K562 (cell line): ENCODE results near the gene NXPH4. TPM values are rescaled to one million over a fixed set of nuclear protein-coding genes. Genes with fewer than 3 reads are reported as not detected.
A peak's percentile ranks its signal among the peaks of the same experiment; 100 is the strongest.

ENCODE experiments used
- BACH1 ChIP-seq: fragments of 200-800 bp; sonication (Bioruptor generic); IDR thresholded peaks from 2 replicates; pipeline ENCODE4 v1.6.1; 2016; ENCODE audit warnings: missing genetic modification characterization, missing compliant biosample characterization
- CLOCK ChIP-seq: fragments of 250-450 bp; sonication (Bioruptor Pico); IDR thresholded peaks from 2 replicates; pipeline ENCODE4 v1.4.0; 2020; ENCODE audit warnings: mild to moderate bottlenecking, moderate library complexity, borderline replicate concordance
- CTBP1 ChIP-seq: fragments of 450-650 bp; IDR thresholded peaks from 2 replicates; pipeline ENCODE4 v1.6.1; 2016; ENCODE audit warnings: borderline replicate concordance
- CTCF ChIP-seq, 3 experiments: IDR thresholded peaks in 2 of 3; conservative IDR thresholded peaks in 1 of 3; 2 replicates each; pipeline ENCODE4 v1.5.1; 2011 to 2012; ENCODE audit warnings: low read length in 3 of 3, mild to moderate bottlenecking in 3 of 3, control low read depth in 2 of 3, improper control_type of control experiment in 1 of 3, inconsistent platforms in 1 of 3, low read depth in 1 of 3, mixed read lengths in 1 of 3, moderate library complexity in 1 of 3; ENCODE audit not compliant: insufficient read depth in 2 of 3
- GABPB1 ChIP-seq: sonication (generic); formaldehyde crosslinking; IDR thresholded peaks from 2 replicates; pipeline ENCODE4 v1.8.0; 2022; ENCODE audit warnings: mild to moderate bottlenecking, missing genetic modification reagents
- KLF13 ChIP-seq: fragments of 450-650 bp; IDR thresholded peaks from 2 replicates; pipeline ENCODE4 v1.6.1; 2016; ENCODE audit warnings: missing genetic modification characterization, low read depth, mild to moderate bottlenecking, missing compliant biosample characterization, moderate library complexity, borderline replicate concordance
- LEF1 ChIP-seq: fragments of 450-650 bp; IDR thresholded peaks from 2 replicates; pipeline ENCODE4 v1.6.1; 2016; ENCODE audit warnings: mild to moderate bottlenecking
- MTA1 ChIP-seq: fragments of 450-650 bp; IDR thresholded peaks from 2 replicates; pipeline ENCODE4 v1.6.1; 2017; ENCODE audit warnings: borderline replicate concordance
- NCOA6 ChIP-seq: fragments of 450-650 bp; IDR thresholded peaks from 2 replicates; pipeline ENCODE4 v1.6.1; 2017; ENCODE audit warnings: mild to moderate bottlenecking
- NONO ChIP-seq, 2 experiments: fragments of 200-400 bp in 1 of 2; fragments of 450-650 bp in 1 of 2; formaldehyde crosslinking in 1 of 2; IDR thresholded peaks; 2 replicates each; pipeline ENCODE4 v1.6.1; 2017; ENCODE audit warnings: low read depth in 2 of 2, mild to moderate bottlenecking in 2 of 2, moderate library complexity in 2 of 2, low read length in 1 of 2
- PHF8 ChIP-seq: fragments of 200-600 bp; sonication (generic); IDR thresholded peaks from 2 replicates; pipeline ENCODE4 v1.6.1; 2012; ENCODE audit warnings: mixed run types, mild to moderate bottlenecking, inconsistent platforms, low read length, moderate library complexity, borderline replicate concordance
- RBM14 ChIP-seq: fragments of 200-400 bp; formaldehyde crosslinking; IDR thresholded peaks from 2 replicates; pipeline ENCODE4 v1.6.1; 2018; ENCODE audit warnings: low read depth, mild to moderate bottlenecking, low read length, moderate library complexity, borderline replicate concordance; ENCODE audit not compliant: insufficient read depth
- SMC3 ChIP-seq: conservative IDR thresholded peaks from 2 replicates; pipeline ENCODE4 v1.6.1; 2011; ENCODE audit warnings: low read depth, low read length, improper control_type of control experiment; ENCODE audit not compliant: insufficient read depth
- SPI1 ChIP-seq: IDR thresholded peaks from 2 replicates; pipeline ENCODE4 v1.6.1; 2011; ENCODE audit warnings: low read depth, low read length, control low read depth, borderline replicate concordance
- STAG1 ChIP-seq: sonication (generic); formaldehyde crosslinking; IDR thresholded peaks from 2 replicates; pipeline ENCODE4 v1.5.0; 2020; ENCODE audit warnings: missing genetic modification reagents, borderline replicate concordance
- TAF15 ChIP-seq: fragments of 200-400 bp; formaldehyde crosslinking; IDR thresholded peaks from 2 replicates; pipeline ENCODE4 v1.6.1; 2017; ENCODE audit warnings: mild to moderate bottlenecking, low read depth, low read length, moderate library complexity
- TARDBP ChIP-seq: fragments of 450-650 bp; IDR thresholded peaks from 2 replicates; pipeline ENCODE4 v1.6.1; 2016
- TSHZ1 ChIP-seq: fragments of 250-450 bp; sonication (Bioruptor Pico); IDR thresholded peaks from 2 replicates; pipeline ENCODE4 v1.4.0; 2020; ENCODE audit warnings: mild to moderate bottlenecking, moderate library complexity
- ZBTB8A ChIP-seq: fragments of 450-650 bp; IDR thresholded peaks from 2 replicates; pipeline ENCODE4 v1.6.1; 2018; ENCODE audit warnings: mild to moderate bottlenecking, moderate library complexity; ENCODE audit not compliant: partially characterized antibody
- ZNF696 ChIP-seq: fragments of 250-450 bp; sonication (Bioruptor Pico); conservative IDR thresholded peaks from 2 replicates; pipeline ENCODE4 v1.4.0; 2020; ENCODE audit warnings: mild to moderate bottlenecking, moderate library complexity
- ZNF764 ChIP-seq: fragments of 250-450 bp; sonication (Bioruptor Pico); IDR thresholded peaks from 2 replicates; pipeline ENCODE4 v1.4.0; 2020; ENCODE audit warnings: low read depth, mild to moderate bottlenecking, moderate library complexity
- polyA plus RNA-seq, 8 experiments: library from polyadenylated mRNA; depleted of rRNA in 4 of 8; stranded (reverse) in 5 of 8; unstranded in 3 of 8; fragments of >200 nt; fragmentation: Nextera tagmentation in 2 of 8; fragmentation: Illumina TruSeq in 1 of 8; extraction: Ambion mirVana in 2 of 8; extraction: Trizol in 1 of 8; gene quantifications; 2 replicates each; pipeline versions ENCODE4 v1.2.1 to v1.2.3, GENCODE V29; 2011 to 2014; ENCODE audit warnings: inconsistent platforms in 1 of 8, missing spikeins in 1 of 8
- total RNA-seq, 7 experiments: library from RNA; depleted of rRNA in 6 of 7; stranded (reverse); fragments of >200 nt in 6 of 7; fragmentation: Illumina TruSeq in 2 of 7; extraction: Trizol in 2 of 7; gene quantifications; 2 replicates each; pipeline versions ENCODE4 v1.2.1 to v1.2.3, GENCODE V29; 2011 to 2021; ENCODE audit warnings: low replicate concordance in 1 of 7

Gene NXPH4
- total and polyA plus RNA-seq, 9 of the 15 experiments (the other 6 are each of a cell fraction or from before 2014, with no cell fraction given): 0.49 to 2.7 (median 1.1) TPM; not detected in 4

- TF ChIP-seq RBM14: no peak
- TF ChIP-seq KLF13 (tag): no peak
- TF ChIP-seq ZBTB8A: no peak
- peak; percentile 45; the same call in 1 of the 2 replicates for TF ChIP-seq SPI1
- no peak for TF ChIP-seq CLOCK (CRISPR knock-in tag)
- peak; percentile 82 for TF ChIP-seq SMC3
- no peak for TF ChIP-seq PHF8
- no peak for TF ChIP-seq NCOA6
- no peak for TF ChIP-seq ZNF696
- TF ChIP-seq CTCF (IDR thresholded peaks at IDR 0.05 in 2 of 3, conservative IDR thresholded peaks at IDR 0.05 in 1 of 3; ENCODE audit: insufficient read depth in 2 of 3, low read depth in 1 of 3, low read length in 3 of 3): peak; percentile 93 to 96 (median 93)
- no peak for TF ChIP-seq NONO (IDR thresholded peaks at IDR 0.05; ENCODE audit: low read depth in 2 of 2, low read length in 1 of 2)
- TF ChIP-seq TSHZ1 (CRISPR knock-in tag): no peak
- TF ChIP-seq MTA1: 0 out of 2 replicates have a peak, but pooled peaks have one; percentile 13
- TF ChIP-seq CTBP1: peak; percentile 51; the same call in 1 of the 2 replicates
- no peak for TF ChIP-seq GABPB1 (CRISPR knock-in tag)
- TF ChIP-seq BACH1: no peak
- TF ChIP-seq TAF15: no peak
- TF ChIP-seq LEF1: no peak
- TF ChIP-seq STAG1 (CRISPR knock-in tag): peak; percentile 89; the same call in 1 of the 2 replicates
- no peak for TF ChIP-seq ZNF764 (CRISPR knock-in tag)
- no peak for TF ChIP-seq TARDBP
These were observed 33.5 kb upstream of the NXPH4 start (continued) for GRCh38 chr12:57182918-57183575.
